Fibroblast of upper back skin (primary cell): Measurements from ENCODE around the gene NTN5.
A peak's percentile ranks its signal among the peaks of the same experiment; 100 is the strongest.
"Not testable (repeated sequence)": the region's sequence is repeated elsewhere in the genome, so short reads cannot be mapped to it uniquely, and the experiment has no call there.

ENCODE experiments used
- DNase-seq: peaks from one replicate; pipeline ENCODE4 v3.0.0-alpha.2; 2013

NTN5 gene

DNA sequence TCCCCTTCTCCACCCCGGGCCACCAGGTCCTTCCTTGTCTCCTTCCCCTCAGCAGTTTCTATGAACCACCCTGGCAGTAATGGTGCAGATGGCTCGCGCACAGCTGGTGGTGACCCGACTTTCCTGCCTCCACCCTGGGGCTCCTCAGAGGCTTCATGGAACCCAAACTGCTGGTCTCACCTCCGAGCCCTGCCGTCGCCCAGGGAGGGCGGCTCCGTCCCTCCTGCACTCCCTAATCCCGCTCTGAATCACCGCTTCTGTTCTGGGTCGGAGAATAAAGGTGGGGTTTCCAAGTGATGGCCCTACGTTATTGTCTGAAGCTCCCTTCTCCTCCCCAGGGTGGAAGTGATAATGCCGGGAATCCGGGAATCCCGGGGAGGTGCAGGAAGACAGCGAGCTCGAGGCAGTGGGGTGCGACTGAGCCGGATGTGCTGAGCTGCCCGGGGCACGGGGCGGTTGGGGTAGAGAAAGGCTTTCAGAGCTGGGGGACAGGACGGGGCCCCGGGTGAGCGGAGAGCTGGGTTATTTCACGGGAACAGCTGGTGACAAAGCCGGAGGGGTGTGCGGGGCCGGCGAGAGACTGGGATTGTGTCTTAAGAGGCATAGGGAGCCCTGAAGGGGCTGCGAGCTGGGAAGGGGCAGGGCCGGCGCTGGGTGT lies 23.7 kb upstream of the NTN5 start:
- DNase-seq = no peak

DNA sequence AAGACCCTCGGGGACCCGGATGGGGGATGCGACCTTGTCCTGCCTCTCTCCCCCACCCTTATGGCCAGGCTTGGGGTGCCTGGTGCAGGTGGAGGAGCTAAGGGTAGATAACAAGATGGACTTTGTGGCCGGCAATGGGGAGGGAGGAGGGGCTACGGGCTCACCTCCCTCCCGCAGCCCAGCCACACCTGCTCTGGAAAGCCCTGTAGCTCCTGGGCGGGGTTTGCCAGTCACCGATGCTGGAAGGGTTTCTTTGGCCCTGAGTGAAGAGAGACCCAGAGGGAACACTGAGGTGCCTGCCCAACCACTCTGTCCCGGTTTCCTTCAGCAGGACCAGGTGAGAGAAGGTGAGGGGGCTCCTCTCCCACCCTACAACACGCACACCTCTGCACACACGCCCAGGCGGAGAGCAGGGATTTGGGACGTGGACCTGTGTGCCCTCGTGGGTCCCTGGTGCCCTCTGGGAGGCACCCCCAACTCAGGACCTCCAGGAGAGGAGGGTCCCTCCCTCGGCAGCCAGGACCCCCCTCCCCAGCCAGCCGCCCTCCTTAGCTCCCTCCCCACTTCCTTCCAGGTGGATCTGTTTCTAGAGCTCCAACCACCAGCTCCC lies 23.0 kb upstream of the NTN5 start, which contains the start of gene FUT2:
TSS of gene FUT2 (plus strand) at position 229 of the 610 bp plus-strand sequence. CDS start 6,986 bp downstream, outside the sequence.
- no peak for DNase-seq

DNA sequence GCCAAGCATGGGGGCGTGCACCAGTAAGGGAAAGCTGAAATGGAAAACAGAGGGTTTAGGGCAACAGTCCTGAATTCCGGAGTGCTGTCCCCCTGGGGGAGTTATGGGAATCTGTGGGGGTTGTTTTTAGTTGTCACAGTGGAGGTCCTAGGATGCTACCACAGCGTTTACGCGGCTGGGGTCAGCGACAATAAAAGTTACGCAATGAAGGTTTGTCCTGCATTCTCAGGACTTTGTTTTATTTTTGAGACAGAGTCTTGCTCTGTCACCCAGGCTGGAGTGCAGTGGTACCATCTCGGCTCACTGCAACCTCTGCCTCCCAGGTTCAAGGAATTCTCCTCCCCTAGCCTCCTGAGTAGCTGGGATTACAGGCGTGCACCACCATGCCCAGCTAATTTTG lies 20.8 kb upstream of the NTN5 start:
- not testable (repeated sequence) for DNase-seq

DNA sequence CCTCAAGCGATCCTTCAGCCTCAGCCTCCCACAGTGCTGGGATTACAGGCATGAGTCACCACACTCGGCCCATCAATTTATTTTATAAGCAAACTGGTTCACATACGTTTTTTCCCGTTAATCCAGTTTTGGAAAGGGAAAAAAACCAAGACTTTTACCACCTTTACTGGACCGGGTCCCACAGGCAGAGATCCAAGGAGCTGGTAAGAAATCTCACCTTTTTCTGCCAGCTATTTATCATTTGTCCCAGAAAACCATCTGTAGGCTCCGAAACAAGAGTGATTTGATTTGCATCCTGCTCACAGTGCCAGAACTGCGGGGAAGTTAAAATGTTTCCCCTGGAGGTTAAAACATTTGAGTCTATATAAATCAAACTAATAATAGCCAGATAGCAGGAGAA lies 16.6 kb upstream of the NTN5 start:
- no peak for DNase-seq

DNA sequence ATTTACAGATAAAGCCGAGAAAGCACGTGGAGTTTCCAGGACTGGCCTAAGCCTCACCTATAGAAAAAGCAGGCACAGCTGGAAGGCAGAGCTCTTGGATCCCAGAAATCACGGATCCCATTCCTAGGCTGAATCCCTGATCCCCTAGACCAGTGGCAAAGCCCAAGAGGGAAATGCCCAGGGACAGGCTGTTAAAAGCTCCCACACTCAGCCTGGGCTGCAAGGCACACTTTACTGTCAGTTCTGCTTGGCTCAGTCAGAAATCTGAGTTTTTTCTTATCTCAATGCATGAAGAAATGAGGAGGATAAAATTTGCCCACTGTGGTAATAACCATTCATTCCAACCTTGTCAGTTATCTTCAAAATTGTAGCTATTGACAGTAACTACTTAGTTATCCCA lies 15.0 kb upstream of the NTN5 start:
- no peak for DNase-seq

DNA sequence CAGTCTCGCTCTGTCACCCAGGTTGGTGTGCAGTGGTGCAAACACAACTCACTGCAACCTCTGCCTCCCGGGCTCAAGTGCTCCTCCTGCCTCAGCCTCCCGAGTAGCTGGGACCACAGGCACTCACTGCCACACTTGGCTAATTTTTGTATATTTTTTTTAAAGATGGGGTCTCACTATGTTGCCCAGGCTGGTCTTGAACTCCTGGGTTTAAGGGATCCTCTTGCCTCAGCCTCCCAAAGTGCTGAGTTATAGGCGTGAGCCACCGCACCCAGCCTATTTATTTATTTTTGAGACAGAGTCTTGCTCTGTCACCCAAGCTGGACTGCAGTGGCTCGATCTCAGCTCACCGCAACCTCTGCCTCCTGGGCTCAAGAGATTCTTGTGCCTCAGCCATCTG lies 13.8 kb upstream of the NTN5 start:
- DNase-seq = not testable (repeated sequence)

DNA sequence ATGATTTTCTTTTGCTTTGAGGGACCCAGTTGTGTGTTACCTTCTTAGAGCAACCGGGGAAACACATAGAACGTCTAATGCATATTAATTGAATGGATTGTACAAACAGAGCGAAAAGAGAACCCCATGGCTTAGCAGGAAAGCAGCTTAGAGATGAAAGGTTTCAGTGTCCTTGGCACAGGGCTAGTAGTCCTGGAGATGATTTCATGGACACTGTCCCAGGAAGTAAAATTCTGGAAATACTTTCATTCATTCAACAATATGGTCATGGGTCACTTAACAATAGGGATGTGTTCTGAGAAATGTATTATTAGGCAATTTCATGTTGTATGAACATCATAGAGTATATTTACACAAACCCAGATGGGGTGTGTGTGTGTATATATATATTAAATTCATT lies 13.3 kb upstream of the NTN5 start:
- DNase-seq = no peak

DNA sequence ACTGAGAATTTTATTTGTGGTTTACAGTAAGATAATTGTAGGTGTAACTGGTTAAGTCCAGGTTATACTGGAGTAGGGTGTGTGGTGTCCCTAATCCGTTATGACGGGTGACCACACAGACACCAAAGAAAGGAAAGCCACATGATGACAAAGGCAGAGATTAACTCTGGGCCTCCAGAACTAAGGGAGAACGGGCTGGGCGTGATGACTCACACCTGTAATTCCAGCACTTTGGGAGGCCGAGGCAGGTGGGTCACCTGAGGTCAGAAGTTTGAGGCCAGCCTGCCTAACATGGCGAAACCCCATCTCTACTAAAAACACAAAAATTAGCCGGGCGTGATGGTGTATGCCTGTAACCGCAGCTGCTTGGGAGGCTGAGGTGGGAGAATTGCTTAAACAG lies 12.8 kb upstream of the NTN5 start:
- no peak for DNase-seq

DNA sequence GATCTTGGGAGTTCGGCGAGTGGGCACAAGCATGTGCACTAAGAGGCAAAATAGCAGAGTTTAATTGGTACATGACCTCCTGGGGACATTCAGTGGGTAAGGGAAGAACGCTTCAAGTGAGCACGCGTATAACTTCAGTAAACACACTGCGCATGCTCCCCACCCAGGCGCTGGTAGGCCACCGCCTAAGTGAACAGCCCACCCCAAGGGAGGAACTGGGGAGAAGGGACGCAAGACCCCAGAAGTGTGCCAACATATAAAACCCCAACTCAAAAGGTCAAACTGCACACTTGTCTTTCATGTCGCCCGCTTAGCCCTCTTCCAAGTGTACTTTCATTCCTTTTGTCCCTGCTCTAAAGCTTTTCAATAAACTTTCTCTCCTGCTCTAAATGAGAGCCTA lies 10.5 kb upstream of the NTN5 start:
- DNase-seq = peak; percentile 49

DNA sequence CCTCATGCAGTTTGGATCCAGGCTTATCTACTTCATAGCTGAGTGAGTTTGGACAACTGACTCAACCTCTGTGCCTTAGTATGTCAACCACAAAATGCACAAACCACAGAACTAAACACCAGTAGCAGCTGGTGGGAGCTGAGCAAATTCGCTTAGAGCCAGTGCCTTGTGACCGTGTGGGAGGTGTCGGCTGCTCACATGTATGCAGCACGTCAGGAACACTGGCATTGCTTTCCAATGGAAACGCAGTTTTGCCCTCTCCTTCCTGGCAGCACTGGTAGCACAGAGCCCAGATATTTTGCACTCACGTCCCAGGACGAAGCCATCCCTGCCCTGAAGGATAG lies 8.3 kb upstream of the NTN5 start:
- peak; percentile 25 for DNase-seq

DNA sequence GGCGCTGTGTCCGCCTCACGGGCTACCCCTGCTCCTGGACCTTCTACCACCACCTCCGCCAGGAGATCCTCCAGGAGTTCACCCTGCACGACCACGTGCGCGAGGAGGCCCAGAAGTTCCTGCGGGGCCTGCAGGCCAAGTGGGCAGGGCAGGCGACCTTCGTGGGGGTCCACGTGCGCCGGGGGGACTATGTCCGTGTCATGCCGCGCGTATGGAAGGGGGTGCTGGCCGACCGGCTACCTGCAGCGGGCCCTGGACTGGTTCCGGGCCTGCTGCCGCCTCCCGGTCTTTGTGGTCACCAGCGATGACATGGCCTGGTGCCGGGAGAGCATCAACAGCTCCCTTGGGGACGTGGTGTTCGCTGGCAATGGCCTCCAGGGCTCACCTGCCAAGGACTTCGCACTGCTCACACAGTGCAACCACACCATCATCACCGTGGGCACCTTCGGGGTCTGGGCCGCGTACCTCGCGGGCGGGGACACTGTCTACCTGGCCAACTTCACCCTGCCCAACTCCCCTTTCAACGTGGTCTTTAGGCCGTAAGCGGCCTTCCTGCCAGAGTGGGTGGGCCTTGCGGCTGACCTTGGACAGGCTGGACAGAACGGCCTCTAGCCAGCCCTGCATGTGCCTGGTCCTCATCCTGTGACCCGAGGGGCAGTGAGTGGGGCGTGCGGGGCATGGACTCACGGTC lies 7.8 kb upstream of the NTN5 start:
- DNase-seq = no peak

DNA sequence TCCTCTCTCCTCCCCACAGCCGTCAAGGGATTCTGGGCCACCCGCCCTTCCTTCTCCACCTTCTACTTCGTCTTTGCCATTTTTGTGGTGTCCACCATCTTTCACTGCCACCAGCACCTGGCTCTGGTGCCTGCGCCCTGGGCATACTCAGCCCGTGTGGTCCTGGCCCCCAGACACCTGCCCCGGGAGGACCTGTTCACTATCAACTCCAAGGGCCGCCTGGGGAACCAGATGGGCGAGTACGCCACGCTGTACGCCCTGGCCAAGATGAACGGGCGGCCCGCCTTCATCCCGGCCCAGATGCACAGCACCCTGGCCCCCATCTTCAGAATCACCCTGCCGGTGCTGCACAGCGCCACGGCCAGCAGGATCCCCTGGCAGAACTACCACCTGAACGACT lies 7.2 kb upstream of the NTN5 start:
- not testable (repeated sequence) for DNase-seq

DNA sequence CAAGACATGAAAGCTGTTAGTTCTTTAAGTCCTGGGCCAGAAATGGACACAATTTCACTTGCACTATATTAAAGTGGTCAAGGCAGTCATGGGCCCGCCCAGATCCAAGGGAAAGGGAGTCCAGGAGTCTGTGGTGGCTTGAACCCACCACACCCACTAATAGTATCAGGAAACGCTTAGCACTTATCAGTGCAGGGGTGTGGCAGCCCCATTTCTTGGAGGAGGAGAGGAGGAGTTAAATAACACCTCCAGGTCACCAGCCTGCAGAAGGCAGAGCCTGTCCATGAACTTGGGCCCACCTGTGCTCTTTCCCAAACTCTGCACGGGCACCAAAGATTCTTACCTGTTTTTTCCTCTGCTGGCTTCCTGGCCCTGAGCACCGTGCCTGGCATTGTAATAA lies 5.4 kb upstream of the NTN5 start:
- DNase-seq = no peak

DNA sequence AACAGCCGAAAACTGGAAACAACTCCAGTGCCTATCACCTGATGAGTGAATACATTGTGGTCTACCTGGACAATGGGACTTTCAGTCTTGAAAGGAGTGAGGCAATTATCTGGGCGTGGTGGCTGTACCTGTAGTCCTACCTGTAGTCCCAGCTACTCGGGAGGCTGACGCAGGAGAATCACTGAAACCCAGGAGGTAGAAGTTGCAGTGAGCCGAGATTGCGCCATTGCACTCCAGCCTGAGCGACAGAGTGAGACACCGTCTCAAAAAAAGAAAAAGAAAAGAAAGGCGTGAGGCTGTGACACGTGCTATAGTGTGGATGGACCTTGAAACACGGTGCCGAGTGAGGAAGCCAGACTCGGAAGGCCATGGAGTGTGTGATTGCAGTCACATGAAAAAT lies 4.1 kb upstream of the NTN5 start:
- no peak for DNase-seq

DNA sequence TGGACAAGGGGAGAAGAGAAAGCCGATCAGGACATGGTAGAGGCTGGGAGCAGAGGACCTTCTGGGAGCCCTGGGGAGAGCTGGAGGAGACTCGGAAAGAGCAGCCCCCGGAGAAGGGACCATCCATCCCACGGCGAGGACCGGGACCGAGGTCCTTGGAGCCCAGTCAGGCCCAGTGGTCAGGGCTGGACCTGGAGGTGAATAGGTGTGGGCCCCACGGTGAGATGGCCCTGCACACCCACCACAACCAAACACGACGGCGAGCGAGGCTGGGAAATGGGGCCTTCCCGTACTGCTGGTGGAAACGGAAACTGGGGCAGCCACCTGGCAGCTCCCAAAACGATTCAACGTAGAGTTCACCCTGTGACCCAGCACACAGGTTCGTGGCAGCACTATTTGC lies 3.7 kb upstream of the NTN5 start:
- no peak for DNase-seq

DNA sequence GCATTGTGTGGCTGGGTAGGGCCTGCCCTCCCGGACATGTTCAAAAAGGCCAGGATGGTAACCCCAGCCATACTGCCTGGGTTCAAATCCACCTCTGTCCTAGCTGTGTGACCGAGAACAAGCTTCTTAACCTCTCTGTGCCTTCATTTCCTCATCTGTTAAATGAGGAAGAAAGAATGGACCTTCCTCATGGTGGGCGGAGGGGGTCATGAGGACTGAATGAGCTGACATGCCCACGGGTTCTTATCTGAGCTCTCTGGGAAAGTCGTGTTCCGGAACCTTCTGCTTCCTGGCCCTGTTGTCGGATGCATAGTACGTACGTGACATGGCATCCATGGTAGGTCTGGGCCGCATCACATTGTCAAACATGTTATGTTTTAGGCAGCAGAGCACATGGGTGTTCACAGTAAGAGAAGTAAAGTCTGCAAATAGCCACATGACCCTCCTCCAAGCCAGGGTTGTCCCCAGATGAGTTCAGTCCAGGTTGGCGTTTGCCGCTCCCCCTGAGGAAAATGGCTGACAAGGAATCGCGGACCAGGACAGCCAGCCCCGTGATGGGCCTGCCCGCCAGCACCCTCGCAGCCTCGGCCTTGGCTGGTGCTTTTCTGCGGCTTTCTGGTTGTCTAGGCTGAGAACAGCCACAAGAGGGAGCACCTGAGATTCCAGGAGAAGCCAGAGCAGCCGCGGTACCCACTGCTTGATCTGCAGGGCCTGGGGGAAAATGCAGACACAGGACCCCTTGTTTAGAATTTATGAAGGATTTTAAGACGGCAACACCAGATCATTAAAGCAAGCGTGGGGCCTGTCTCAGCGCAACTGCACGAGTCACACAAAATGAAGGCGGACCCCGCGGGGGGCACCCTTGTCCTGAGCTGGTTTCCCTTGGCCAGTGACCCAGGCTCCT lies 2.4 kb upstream of the NTN5 start:
- DNase-seq = peak; percentile 78

DNA sequence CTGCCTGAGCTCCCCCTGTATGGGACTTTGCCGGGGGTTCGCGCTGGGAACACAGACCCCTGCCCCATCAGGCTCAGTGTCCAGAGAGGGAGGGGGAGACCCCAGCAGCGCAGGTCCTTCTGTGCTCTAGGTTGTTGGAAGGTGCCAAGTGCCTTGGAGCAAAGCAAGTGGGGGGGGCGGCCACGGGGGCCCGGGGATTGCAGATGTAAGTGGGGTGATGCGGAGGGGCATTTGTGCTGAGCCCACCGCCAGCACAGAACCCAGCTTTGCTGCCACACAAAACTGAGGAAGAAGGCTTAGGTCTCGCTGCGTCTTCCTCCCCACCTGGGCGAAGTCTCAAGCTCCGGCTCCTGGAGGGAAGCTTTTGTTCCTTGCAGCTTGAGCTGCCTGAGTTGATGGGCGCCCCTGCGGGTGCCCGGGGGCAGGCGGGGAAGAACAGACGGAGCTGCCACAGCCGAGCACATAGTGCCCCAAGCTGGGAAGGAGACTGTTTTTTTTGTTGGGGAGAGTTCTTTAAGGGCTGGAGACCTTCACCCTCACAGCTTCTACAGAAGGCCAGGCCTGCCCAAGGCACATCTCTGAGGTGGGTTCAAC lies 1.5 kb upstream of the NTN5 start:
- DNase-seq = no peak

DNA sequence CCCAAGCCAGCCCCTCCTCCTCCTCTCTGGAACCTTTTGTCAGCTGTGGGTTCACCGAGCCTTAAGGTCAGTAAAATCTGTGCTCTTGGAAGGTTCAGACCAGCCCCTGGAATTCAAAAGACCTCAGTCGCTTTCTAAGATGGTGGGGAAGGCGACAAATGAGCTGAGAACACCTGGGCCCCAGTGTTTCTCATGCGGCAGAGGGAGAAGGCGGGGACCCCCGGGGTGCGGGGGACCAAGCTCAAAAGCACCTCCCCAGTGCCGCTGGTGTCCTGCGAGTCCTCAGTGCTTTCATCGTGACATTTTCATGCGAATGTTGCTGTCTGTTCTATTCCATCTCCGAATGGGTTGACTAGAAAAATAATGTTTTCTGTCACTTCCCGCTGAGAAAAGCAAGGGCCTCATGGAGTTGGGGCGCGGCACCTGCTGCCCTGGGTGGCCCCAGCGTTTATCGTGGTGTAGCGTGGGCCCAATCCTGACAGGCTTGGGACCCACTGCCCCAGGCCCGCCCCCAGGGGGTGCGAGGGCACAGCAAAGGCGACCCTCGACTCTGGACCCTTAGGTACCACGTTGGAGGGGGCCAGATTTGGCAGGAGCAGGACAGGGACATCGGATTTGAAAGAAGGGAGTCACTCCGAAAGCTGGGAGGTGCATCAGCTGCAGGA lies 751 bp upstream of the NTN5 start:
- no peak for DNase-seq

DNA sequence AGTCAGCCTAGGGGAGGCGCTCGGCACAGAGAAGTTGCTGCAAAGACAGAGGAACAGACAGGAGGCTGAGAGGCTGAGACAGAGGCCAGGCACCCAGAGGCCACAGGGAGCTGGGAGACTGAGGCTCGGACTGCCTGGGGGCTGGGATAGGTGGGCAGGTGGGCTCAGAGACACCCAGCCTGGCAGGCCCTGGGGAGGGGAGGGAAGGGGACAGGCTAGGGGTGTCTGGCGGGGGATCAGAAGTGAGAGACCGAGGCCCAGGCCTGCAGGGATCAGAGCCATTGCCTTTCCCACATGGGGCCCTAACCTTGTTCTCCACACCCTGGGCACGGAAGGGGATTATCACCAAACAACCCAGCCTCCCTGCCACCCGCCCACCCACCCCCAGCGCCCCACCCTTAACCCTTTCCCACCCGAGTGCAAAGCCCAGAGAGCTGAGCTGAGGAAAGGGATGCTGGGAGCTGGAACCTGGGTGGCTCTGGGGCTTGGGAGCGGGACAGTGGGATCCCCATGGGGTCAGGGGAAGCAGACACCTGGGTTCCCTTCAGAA lies 1.3 kb downstream of the NTN5 start:
- no peak for DNase-seq

DNA sequence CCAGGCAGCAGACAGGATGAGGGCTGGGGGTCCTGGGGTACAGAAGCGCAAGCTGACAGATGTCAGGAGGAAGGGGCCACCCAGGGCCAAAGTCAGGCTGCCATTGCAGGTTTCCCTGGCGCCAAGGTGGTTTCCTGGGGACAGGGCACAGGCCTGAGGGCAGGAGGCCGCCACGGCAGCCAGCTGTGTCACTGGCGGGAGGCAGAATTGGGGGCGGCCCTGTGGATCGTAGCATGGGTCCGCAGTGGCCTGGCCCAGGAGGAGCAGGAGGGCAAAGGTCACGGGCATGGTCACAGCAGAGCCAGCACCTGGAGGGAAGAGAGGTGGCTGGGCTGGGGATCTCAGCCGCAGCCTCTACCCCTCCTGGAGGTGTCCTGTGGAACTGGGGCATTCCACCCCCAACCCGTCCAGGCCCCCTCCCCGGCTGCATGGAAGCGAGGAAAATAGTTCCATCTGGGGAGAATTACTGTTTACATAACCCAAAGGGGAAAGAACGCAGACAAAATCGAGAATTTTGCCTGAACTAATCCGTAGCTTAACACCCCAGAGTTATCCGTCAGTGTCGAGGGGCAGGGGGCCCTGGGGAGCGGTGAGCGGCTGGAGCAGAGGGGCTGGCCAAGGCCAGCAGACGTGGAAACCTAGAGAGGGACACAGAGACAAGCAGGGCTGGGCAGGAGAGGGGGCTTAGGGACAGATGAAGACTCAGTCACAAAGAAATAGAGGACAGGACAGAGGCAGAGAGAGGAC lies 1.9 kb downstream of the NTN5 start:
- no peak for DNase-seq

DNA sequence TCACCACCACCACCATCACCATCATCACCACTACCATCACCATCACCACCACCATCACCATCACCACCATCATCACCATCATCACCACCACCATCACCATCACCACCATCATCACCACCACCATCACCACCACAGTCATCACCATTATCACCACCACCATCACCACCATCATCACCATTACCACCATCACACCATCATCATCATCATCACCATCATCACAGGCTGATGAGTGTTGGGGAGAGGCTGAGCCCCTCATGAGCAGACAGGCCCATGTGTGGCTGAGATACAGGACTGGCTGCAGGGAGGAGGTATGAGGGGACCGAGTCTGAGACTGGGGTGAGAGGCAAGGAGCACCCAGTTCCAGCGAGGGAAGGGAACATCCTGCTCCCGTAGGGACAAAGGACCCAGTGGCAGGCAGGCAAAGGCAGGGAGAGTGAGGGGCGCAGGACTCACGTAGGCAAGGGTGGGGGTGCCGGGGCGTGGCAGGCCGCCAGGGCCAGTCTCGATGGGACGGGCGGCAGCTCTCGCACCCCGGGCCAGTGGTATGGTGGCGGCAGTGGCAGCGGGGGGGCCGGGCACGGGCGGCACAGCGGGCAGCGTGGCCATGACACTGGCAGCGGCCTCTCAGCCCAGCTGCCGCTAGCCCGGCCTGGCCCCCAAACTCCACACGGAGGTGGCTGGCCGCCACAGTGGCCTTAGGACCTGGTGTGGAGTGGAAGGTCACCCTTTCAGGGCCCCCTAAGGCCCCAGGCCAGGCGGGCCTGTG lies 2.7 kb downstream of the NTN5 start:
- DNase-seq = no peak
